ENCODE measurements around the gene PRKG1. TPM values are rescaled to one million over a fixed set of nuclear protein-coding genes. Genes with fewer than 3 reads are reported as not detected.

The PRKG1 gene
- polyA plus RNA-seq, 1 donor (not counting 4 experiments of a cell fraction or from before 2014, with no cell fraction given): 0.24 TPM

- FAIRE-seq (no peak), DNase-seq (ENCODE audit: low read depth, low spot score) (no peak)
- H3K36me3 ChIP-seq (ENCODE audit: control insufficient read depth in 2 of 2, extremely low read depth in 1 of 2, insufficient read depth in 2 of 2, low read length in 2 of 2): no peaks in the 10 kb centered on the region
- no peak for TF ChIP-seq EZH2 (IDR thresholded peaks at IDR 0.05; ENCODE audit: low read length)
- no peak for TF ChIP-seq CTCF (optimal IDR thresholded peaks at IDR 0.05 in 1 of 3, IDR thresholded peaks at IDR 0.05 in 1 of 3, conservative IDR thresholded peaks at IDR 0.05 in 1 of 3; ENCODE audit: extremely low read depth in 1 of 3, insufficient read depth in 2 of 3, low read length in 3 of 3)
- H3K9me3 ChIP-seq (ENCODE audit: control insufficient read depth, low read depth, low read length): no peaks in the 10 kb centered on the region
- H3K79me2 ChIP-seq (ENCODE audit: control insufficient read depth, insufficient read depth, low read length): no peaks in the 10 kb centered on the region
- peaks cover 5% of the 10 kb centered on the region for H3K4me1 ChIP-seq (ENCODE audit: control insufficient read depth, extremely low read depth, insufficient read depth, low read length)
- no peak overlapping the region for H3K4me3 ChIP-seq (ENCODE audit: control insufficient read depth in 2 of 3, extremely low read depth in 1 of 3, insufficient read depth in 2 of 3, low read depth in 1 of 3, low read length in 3 of 3)
- dilution Hi-C loops (cut with MboI; ENCODE audit: extremely low pct_ligation_motif_present, low sequenced_read_pairs): no loop called here
- no peak overlapping the region for H3K4me2 ChIP-seq (ENCODE audit: control insufficient read depth, extremely low read depth, insufficient read depth, low read depth, low read length)
- H3K9ac ChIP-seq (ENCODE audit: control insufficient read depth, extremely low read depth, insufficient read depth, low read length): no peak overlapping the region
- no peak overlapping the region for H2AFZ ChIP-seq (ENCODE audit: control insufficient read depth, low read length)
- H3K9me1 ChIP-seq (ENCODE audit: control insufficient read depth, extremely low read depth, insufficient read depth, low read length): no peaks in the 10 kb centered on the region
- no peaks in the 10 kb centered on the region for H4K20me1 ChIP-seq (ENCODE audit: control insufficient read depth, extremely low read depth, insufficient read depth, low read length)
- no peak overlapping the region for H3K27ac ChIP-seq (ENCODE audit: control insufficient read depth, insufficient read depth, low read length)
- H3K27me3 ChIP-seq (ENCODE audit: control insufficient read depth, extremely low read depth, insufficient read depth, low read length): no peaks in the 10 kb centered on the region
Observed at GRCh38 chr10:51400392-51401096, 326.3 kb downstream of the PRKG1 start.

GRCh38 chr10:51403521-51403920 lies 329.2 kb downstream of the PRKG1 start:
- no peak overlapping the region for H3K9ac ChIP-seq (ENCODE audit: control insufficient read depth, extremely low read depth, insufficient read depth, low read length)
- H2AFZ ChIP-seq (ENCODE audit: control insufficient read depth, low read length): no peak overlapping the region
- no peaks in the 10 kb centered on the region for H3K79me2 ChIP-seq (ENCODE audit: control insufficient read depth, insufficient read depth, low read length)
- dilution Hi-C loops (cut with MboI; ENCODE audit: extremely low pct_ligation_motif_present, low sequenced_read_pairs): no loop called here
- no peaks in the 10 kb centered on the region for H4K20me1 ChIP-seq (ENCODE audit: control insufficient read depth, extremely low read depth, insufficient read depth, low read length)
- FAIRE-seq: no peak
- H3K36me3 ChIP-seq (ENCODE audit: control insufficient read depth in 2 of 2, extremely low read depth in 1 of 2, insufficient read depth in 2 of 2, low read length in 2 of 2): no peaks in the 10 kb centered on the region
- H3K4me2 ChIP-seq (ENCODE audit: control insufficient read depth, extremely low read depth, insufficient read depth, low read depth, low read length): no peak overlapping the region
- no peaks in the 10 kb centered on the region for H3K9me1 ChIP-seq (ENCODE audit: control insufficient read depth, extremely low read depth, insufficient read depth, low read length)
- H3K9me3 ChIP-seq (ENCODE audit: control insufficient read depth, low read depth, low read length): no peaks in the 10 kb centered on the region
- no peak overlapping the region for H3K27ac ChIP-seq (ENCODE audit: control insufficient read depth, insufficient read depth, low read length)
- H3K4me3 ChIP-seq (ENCODE audit: control insufficient read depth in 2 of 3, extremely low read depth in 1 of 3, insufficient read depth in 2 of 3, low read depth in 1 of 3, low read length in 3 of 3): no peak overlapping the region
- H3K4me1 ChIP-seq (ENCODE audit: control insufficient read depth, extremely low read depth, insufficient read depth, low read length): no peaks in the 10 kb centered on the region
- DNase-seq (ENCODE audit: low read depth, low spot score): no peak
- no peaks in the 10 kb centered on the region for H3K27me3 ChIP-seq (ENCODE audit: control insufficient read depth, extremely low read depth, insufficient read depth, low read length)
- no peak for TF ChIP-seq EZH2 (IDR thresholded peaks at IDR 0.05; ENCODE audit: low read length)
- TF ChIP-seq CTCF (optimal IDR thresholded peaks at IDR 0.05 in 1 of 3, IDR thresholded peaks at IDR 0.05 in 1 of 3, conservative IDR thresholded peaks at IDR 0.05 in 1 of 3; ENCODE audit: extremely low read depth in 1 of 3, insufficient read depth in 2 of 3, low read length in 3 of 3): no peak

Data from keratinocyte (primary cell).